ENCODE measurements around the gene KCNK7.

Gene KCNK7

GRCh38 chr11:65557280-65558001 is 38.2 kb downstream of the KCNK7 start:
- DNase-seq (no peak), ATAC-seq (no peak)

- no peak for ATAC-seq
- no peak for DNase-seq
Measured at GRCh38 chr11:65556470-65557279, 38.9 kb downstream of the KCNK7 start.

GRCh38 chr11:65555693-65556231 is 39.8 kb downstream of the KCNK7 start:
- ATAC-seq (peak; percentile 15), DNase-seq (peak; percentile 57)

GRCh38 chr11:65554842-65555430 is 40.7 kb downstream of the KCNK7 start:
- ATAC-seq (no peak), DNase-seq (no peak)

- ATAC-seq (no peak), DNase-seq (no peak)
Measured at GRCh38 chr11:65554057-65554818, 41.4 kb downstream of the KCNK7 start.

GRCh38 chr11:65553301-65554001 is 42.1 kb downstream of the KCNK7 start:
- ATAC-seq = peak; percentile 38
- peak; percentile 67 for DNase-seq

GRCh38 chr11:65552388-65552951 is 43.1 kb downstream of the KCNK7 start:
- ATAC-seq = no peak
- no peak for DNase-seq

- ATAC-seq = peak; percentile 54
- peak; percentile 79 for DNase-seq
Measured at GRCh38 chr11:65551572-65552387, 43.8 kb downstream of the KCNK7 start.

GRCh38 chr11:65549096-65549495 is 46.5 kb downstream of the KCNK7 start:
- no peak for ATAC-seq
- no peak for DNase-seq

- DNase-seq (no peak), ATAC-seq (no peak)
Measured at GRCh38 chr11:65548395-65548794, 47.2 kb downstream of the KCNK7 start.

GRCh38 chr11:65547446-65548125 is 48.0 kb downstream of the KCNK7 start:
- ATAC-seq = no peak
- no peak for DNase-seq

- ATAC-seq = peak; percentile 85
- peak; percentile 99 for DNase-seq
Measured at GRCh38 chr11:65546217-65546958, 49.2 kb downstream of the KCNK7 start.

- no peak for DNase-seq
- no peak for ATAC-seq
Measured at GRCh38 chr11:65545853-65546216, 49.8 kb downstream of the KCNK7 start.

Data from stimulated activated naive CD8-positive, alpha-beta T cell treated with anti-CD3 and anti-CD28 coated beads, Interleukin-15, Interleukin-2, amounts not matched to agents 100 U/mL and 50 U/mL, for 24 hours (primary cell).